Measurements from ENCODE around the gene CSAG1. TPM values are rescaled to one million over a fixed set of nuclear protein-coding genes. Genes with fewer than 3 reads are reported as not detected.
"Not testable (repeated sequence)": the region's sequence is repeated elsewhere in the genome, so short reads cannot be mapped to it uniquely, and the experiment has no call there.

The CSAG1 gene
- total RNA-seq, 4 donors from 2014 or later = not detected

DNA sequence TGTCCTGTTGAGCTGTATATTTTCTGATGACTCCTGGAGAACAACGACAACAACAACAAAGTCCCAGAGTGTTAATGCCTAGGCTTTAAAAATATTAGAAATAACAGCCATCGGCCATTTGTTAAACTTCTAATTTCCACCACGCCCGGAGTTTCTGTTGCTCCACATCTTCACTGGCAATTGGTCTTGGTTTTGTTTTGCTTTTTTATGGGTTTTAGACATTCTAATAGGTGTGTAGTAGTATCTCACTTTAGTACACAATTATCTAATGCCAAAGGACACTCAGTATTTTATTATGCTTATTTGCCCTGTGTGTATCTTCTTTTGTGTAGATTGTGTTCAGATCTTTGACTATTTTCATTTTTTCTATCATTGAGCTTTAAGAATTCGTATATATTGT, 5.0 kb upstream of the CSAG1 start:
- H3K9me3 ChIP-seq = no peaks in the 10 kb centered on the region
- no peak for DNase-seq (ENCODE audit: low spot score in 2 of 2)
- no peak overlapping the region for H3K27ac ChIP-seq
- 77 to 91% methylated on average over 5 of the region's 5 CpGs for WGBS, 2 donors
- no peak for TF ChIP-seq CTCF (IDR thresholded peaks at IDR 0.05)
- no peaks in the 10 kb centered on the region for H3K36me3 ChIP-seq
- H3K4me1 ChIP-seq = no peaks in the 10 kb centered on the region
- no peak overlapping the region for H3K4me3 ChIP-seq
- H3K27me3 ChIP-seq = no peaks in the 10 kb centered on the region

- not testable (repeated sequence) for H3K27me3 ChIP-seq; H3K4me1 ChIP-seq; H3K27ac ChIP-seq; H3K4me3 ChIP-seq; DNase-seq (ENCODE audit: low spot score in 2 of 2); H3K36me3 ChIP-seq; H3K9me3 ChIP-seq
- 77 to 85% methylated on average over 10 to 12 of the region's 12 CpGs for WGBS, 2 donors
These were observed 3.0 kb upstream of the CSAG1 start for GRCh38 chrX:152736528-152736927.

DNA sequence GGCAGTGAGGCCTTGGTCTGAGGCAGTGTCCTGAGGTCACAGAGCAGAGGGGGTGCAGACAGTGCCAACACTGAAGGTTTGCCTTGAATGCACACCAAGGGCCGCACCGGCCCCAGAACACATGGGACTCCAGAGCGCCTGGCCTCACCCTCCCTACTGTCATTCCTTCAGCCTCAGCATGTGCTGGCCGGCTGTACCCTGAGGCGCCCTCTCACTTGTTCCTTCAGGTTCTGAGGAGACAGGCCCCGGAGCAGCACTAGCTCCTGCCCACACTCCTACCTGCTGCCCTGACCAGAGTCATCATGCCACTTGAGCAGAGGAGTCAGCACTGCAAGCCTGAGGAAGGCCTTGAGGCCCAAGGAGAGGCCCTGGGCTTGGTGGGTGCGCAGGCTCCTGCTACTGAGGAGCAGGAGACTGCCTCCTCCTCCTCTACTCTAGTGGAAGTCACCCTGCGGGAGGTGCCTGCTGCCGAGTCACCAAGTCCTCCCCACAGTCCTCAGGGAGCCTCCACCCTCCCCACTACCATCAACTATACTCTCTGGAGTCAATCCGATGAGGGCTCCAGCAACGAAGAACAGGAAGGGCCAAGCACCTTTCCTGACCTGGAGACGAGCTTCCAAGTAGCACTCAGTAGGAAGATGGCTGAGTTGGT, 2.5 kb upstream of the CSAG1 start:
- whole genome bisulfite sequencing, 2 donors = 85% methylated on average over 11 of the region's 12 CpGs; no CpG with 5 or more reads in 1 of the 2 donors
- H3K27ac ChIP-seq = no peak overlapping the region
- no peaks in the 10 kb centered on the region for H3K36me3 ChIP-seq
- no peaks in the 10 kb centered on the region for H3K4me1 ChIP-seq
- TF ChIP-seq EP300 (IDR thresholded peaks at IDR 0.05) = no peak
- no peaks in the 10 kb centered on the region for H3K27me3 ChIP-seq
- DNase-seq (ENCODE audit: low spot score in 2 of 2) = no peak
- no peak overlapping the region for H3K4me3 ChIP-seq
- H3K9me3 ChIP-seq = no peaks in the 10 kb centered on the region

GRCh38 chrX:152735101-152735500, 1.6 kb upstream of the CSAG1 start:
- H3K27me3 ChIP-seq = no peaks in the 10 kb centered on the region
- H3K36me3 ChIP-seq = no peaks in the 10 kb centered on the region
- no peaks in the 10 kb centered on the region for H3K9me3 ChIP-seq
- H3K4me1 ChIP-seq = no peaks in the 10 kb centered on the region
- TF ChIP-seq EP300 (IDR thresholded peaks at IDR 0.05) (no peak), CTCF (IDR thresholded peaks at IDR 0.05) (no peak), POLR2A (IDR thresholded peaks at IDR 0.05) (no peak)
- 71% methylated on average over 2 of the region's 2 CpGs; no CpG with 5 or more reads in 1 of the 2 donors for WGBS, 2 donors
- H3K4me3 ChIP-seq = no peak overlapping the region
- no peak for DNase-seq (ENCODE audit: low spot score in 2 of 2)
- H3K27ac ChIP-seq = no peak overlapping the region

DNA sequence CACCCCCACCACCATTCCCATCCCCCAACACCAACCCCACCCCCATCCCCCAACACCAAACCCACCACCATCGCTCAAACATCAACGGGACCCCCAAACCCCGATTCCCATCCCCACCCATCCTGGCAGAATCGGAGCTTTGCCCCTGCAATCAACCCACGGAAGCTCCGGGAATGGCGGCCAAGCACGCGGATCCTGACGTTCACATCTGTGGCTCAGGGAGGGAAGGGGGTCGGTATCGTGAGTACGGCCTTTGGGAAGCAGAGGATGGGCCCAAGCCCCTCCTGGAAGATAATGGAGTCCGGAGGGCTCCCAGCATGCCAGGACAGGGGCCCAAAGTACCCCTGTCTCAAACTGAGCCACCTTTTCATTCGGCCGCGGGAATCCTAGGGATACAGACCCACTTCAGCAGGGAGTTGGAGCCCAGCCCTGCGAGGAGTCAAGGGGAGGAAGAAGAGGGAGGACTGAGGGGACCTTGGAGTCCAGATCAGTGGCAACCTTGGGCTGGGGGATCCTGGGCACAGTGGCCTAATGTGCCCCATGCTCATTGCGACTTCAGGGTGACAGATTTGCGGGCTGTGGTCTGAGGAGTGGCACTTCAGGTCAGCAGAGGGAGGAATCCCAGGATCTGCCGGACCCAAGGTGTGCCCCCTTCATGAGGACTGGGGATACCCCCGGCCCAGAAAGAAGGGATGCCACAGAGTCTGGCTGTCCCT, 780 bp upstream of the CSAG1 start:
- H3K4me1 ChIP-seq; H3K9me3 ChIP-seq; H3K36me3 ChIP-seq; H3K27me3 ChIP-seq; DNase-seq (ENCODE audit: low spot score in 2 of 2); H3K4me3 ChIP-seq; H3K27ac ChIP-seq: not testable (repeated sequence)
- WGBS, 2 donors = 92% methylated on average over 5 to 20 of the region's 22 CpGs

DNA sequence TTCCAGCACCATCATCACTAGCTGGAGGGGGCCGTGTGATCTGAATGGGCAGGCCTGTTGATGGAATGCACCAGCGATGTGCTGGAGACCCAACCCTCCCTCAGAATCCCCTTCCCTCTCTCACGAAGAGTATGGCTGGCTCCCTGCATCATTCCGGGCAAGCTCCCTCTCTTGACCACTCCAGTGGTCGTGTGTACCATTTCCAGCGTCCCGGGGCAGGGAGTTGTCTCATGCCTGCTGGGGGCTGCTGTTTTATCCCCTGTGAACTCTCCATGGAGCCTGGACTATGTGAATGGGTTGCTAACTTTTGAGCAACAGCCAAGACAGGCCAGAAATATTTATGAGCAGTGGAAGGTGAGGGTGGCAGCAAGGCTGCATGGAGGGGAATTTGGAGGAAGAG, 8.1 kb downstream of the CSAG1 start:
- Histone ChIP-seq H3K36me3 (no peaks in the 10 kb centered on the region), H3K9me3 (no peaks in the 10 kb centered on the region), H3K4me1 (no peaks in the 10 kb centered on the region), H3K4me3 (no peak overlapping the region), H3K27me3 (no peaks in the 10 kb centered on the region), H3K27ac (no peak overlapping the region)
- DNase-seq (ENCODE audit: low spot score in 2 of 2) = no peak
- 66 to 79% methylated on average over 7 of the region's 7 CpGs for WGBS, 2 donors
- no peak for TF ChIP-seq CTCF (IDR thresholded peaks at IDR 0.05)
- no peak for TF ChIP-seq EP300 (IDR thresholded peaks at IDR 0.05)
- TF ChIP-seq POLR2A (IDR thresholded peaks at IDR 0.05) = no peak

GRCh38 chrX:152713815-152714787, 19.4 kb downstream of the CSAG1 start, which contains the start of gene MAGEA2B:
TSS of gene MAGEA2B (plus strand) at chrX:152714628. CDS start at chrX:152717107, 2,479 bp downstream.
- H3K9me3 ChIP-seq; H3K4me1 ChIP-seq; H3K27me3 ChIP-seq; H3K27ac ChIP-seq; H3K4me3 ChIP-seq; H3K36me3 ChIP-seq; DNase-seq (ENCODE audit: low spot score in 2 of 2): not testable (repeated sequence)
- no CpG with 5 or more reads among the region's 35 CpGs for WGBS, 2 donors

DNA sequence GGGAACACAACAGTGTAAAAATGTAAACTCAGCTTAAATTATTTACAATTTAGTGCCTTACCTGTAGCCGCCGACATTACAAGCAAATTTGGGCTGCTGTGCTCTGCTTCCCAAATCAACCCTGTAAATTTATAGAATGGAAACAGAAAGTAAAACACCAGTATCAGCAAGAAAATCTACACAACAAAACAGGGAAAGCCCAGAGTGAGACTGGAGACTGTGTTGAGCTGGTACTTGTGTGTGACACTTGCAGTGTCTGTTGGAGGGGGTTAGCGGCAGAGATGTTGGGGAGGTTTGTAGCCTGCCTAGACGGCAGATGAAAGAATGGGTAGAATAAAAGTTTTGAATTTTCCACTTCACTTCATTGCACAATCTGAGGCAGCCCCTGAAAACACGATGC, 20.3 kb downstream of the CSAG1 start:
- WGBS, 2 donors = no CpG with 5 or more reads among the region's 5 CpGs
- H3K4me3 ChIP-seq = not testable (repeated sequence)

DNA sequence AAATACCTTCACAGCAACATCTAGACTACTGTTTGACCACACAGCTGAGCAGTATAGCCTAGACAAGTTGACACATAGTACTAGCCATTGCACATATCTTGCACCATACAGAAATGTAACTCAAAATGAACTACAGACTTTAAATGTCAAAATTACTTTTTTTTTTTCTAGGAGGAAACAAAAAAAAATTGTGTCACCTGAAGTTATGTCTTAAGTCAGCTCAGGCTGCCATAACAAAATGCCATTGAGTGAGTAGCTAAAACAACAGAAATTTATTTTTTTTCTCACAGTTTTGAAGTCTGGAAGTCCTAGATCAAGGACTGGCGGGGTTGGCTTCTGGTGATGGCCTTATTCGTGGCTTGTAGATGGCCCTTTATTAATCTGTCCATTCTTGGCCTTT, 24.3 kb downstream of the CSAG1 start, which contains the start of gene CSAG2:
CSAG2 (minus strand) TSS at position 101 of the 400 bp plus-strand sequence. CDS start 161 bp downstream, outside the sequence.
- H3K4me3 ChIP-seq; H3K36me3 ChIP-seq; H3K27ac ChIP-seq; DNase-seq (ENCODE audit: low spot score in 2 of 2); H3K4me1 ChIP-seq; H3K27me3 ChIP-seq; H3K9me3 ChIP-seq: not testable (repeated sequence)
- no CpG with 5 or more reads among the region's 2 CpGs for WGBS, 2 donors

More for the DNA sequence above, 20.3 kb downstream of the CSAG1 start:
- H3K27me3 ChIP-seq; H3K9me3 ChIP-seq; H3K27ac ChIP-seq; H3K36me3 ChIP-seq; DNase-seq (ENCODE audit: low spot score in 2 of 2); H3K4me1 ChIP-seq: not testable (repeated sequence)
